ENCODE results near the gene PHYKPL. TPM values are rescaled to one million over a fixed set of nuclear protein-coding genes. Genes with fewer than 3 reads are reported as not detected.
"Not testable (repeated sequence)": the region's sequence is repeated elsewhere in the genome, so short reads cannot be mapped to it uniquely, and the experiment has no call there.

Gene PHYKPL
- total RNA-seq, 1 donor from 2014 or later, result 205 TPM

GRCh38 chr5:178202541-178202940 lies 30.1 kb downstream of the PHYKPL start:
- Mint-ChIP-seq H3K27ac (no peak overlapping the region), H3K4me1 (peaks cover 22% of the 10 kb centered on the region)
- CTCF ChIA-PET, result no interaction called here

GRCh38 chr5:178201927-178202235 lies 30.7 kb downstream of the PHYKPL start:
- no peak for DNase-seq
- ATAC-seq (ENCODE audit: low read depth), result no peak
- TF ChIP-seq CTCF (IDR thresholded peaks at IDR 0.05), result no peak
- Mint-ChIP-seq H3K9me3 (no peaks in the 10 kb centered on the region), H3K4me1 (peaks cover 19% of the 10 kb centered on the region), H3K36me3 (ENCODE audit: low read depth) (peaks cover 15% of the 10 kb centered on the region), H3K27me3 (no peaks in the 10 kb centered on the region), H3K27ac (no peak overlapping the region), H3K4me3 (no peak overlapping the region)
- POLR2A ChIA-PET, result no interaction called here
- intact Hi-C loops (cut with micrococcal nuclease), result loop anchor here (10.0 kb wide), 1 partner anchor 423 kb away; the partner anchor contains the start of gene CLK4
- CTCF ChIA-PET, result no interaction called here

More at GRCh38 chr5:178202541-178202940, 30.1 kb downstream of the PHYKPL start:
- POLR2A ChIA-PET, result interaction anchor here (0.6 kb wide), 1 partner anchor 44 kb away, joined by 3 read pairs; no protein-coding TSS in a partner anchor
- ATAC-seq (ENCODE audit: low read depth) (no peak), DNase-seq (no peak)
- TF ChIP-seq CTCF (IDR thresholded peaks at IDR 0.05), result no peak
- no peaks in the 10 kb centered on the region for H3K9me3 Mint-ChIP-seq
- H3K4me3 Mint-ChIP-seq, result peak overlapping the region; percentile 46
- H3K27me3 Mint-ChIP-seq, result no peaks in the 10 kb centered on the region
- H3K36me3 Mint-ChIP-seq (ENCODE audit: low read depth), result peaks cover 22% of the 10 kb centered on the region
- intact Hi-C loops (cut with micrococcal nuclease), result loop anchor here (10.0 kb wide), 1 partner anchor 422 kb away; the partner anchor contains the start of gene CLK4

- H3K9me3 Mint-ChIP-seq, result no peaks in the 10 kb centered on the region
- H3K27me3 Mint-ChIP-seq, result no peaks in the 10 kb centered on the region
- TF ChIP-seq CTCF (IDR thresholded peaks at IDR 0.05), result no peak
- H3K4me3 Mint-ChIP-seq, result no peak overlapping the region
- ATAC-seq (ENCODE audit: low read depth), result no peak
- POLR2A ChIA-PET, result no interaction called here
- no peak for DNase-seq
- H3K36me3 Mint-ChIP-seq (ENCODE audit: low read depth), result peaks cover 11% of the 10 kb centered on the region
- intact Hi-C loops (cut with micrococcal nuclease), result loop anchor here (10.0 kb wide), 1 partner anchor 423 kb away; the partner anchor contains the start of gene CLK4
- CTCF ChIA-PET, result no interaction called here
- H3K27ac Mint-ChIP-seq, result no peak overlapping the region
- H3K4me1 Mint-ChIP-seq, result peaks cover 13% of the 10 kb centered on the region
Measured at GRCh38 chr5:178201221-178201926, 31.2 kb downstream of the PHYKPL start.

- peaks cover 3% of the 10 kb centered on the region for H3K36me3 Mint-ChIP-seq (ENCODE audit: low read depth)
- H3K27ac Mint-ChIP-seq, result no peak overlapping the region
- intact Hi-C loops (cut with micrococcal nuclease), result loop anchor here (10.0 kb wide), 1 partner anchor 425 kb away; the partner anchor contains the start of gene CLK4
- H3K4me3 Mint-ChIP-seq, result no peak overlapping the region
- ChIA-PET CTCF (interaction anchor here (0.6 kb wide), 1 partner anchor 353 kb away, joined by 3 read pairs; no protein-coding TSS in a partner anchor), POLR2A (no interaction called here)
- no peak for ATAC-seq (ENCODE audit: low read depth)
- no peaks in the 10 kb centered on the region for H3K9me3 Mint-ChIP-seq
- DNase-seq, result no peak
- peaks cover 3% of the 10 kb centered on the region for H3K27me3 Mint-ChIP-seq
- H3K4me1 Mint-ChIP-seq, result peaks cover 3% of the 10 kb centered on the region
- TF ChIP-seq CTCF (IDR thresholded peaks at IDR 0.05), result no peak
Measured at GRCh38 chr5:178199581-178200434, 32.8 kb downstream of the PHYKPL start.

- H3K9me3 Mint-ChIP-seq, result no peaks in the 10 kb centered on the region
- H3K4me3 Mint-ChIP-seq, result no peak overlapping the region
- no peaks in the 10 kb centered on the region for H3K4me1 Mint-ChIP-seq
- intact Hi-C loops (cut with micrococcal nuclease), result no loop called here
- H3K27ac Mint-ChIP-seq, result no peak overlapping the region
- H3K36me3 Mint-ChIP-seq (ENCODE audit: low read depth), result no peaks in the 10 kb centered on the region
- no peak for TF ChIP-seq CTCF (IDR thresholded peaks at IDR 0.05)
- no peak for DNase-seq
- CTCF ChIA-PET, result no interaction called here
- no peak for ATAC-seq (ENCODE audit: low read depth)
- POLR2A ChIA-PET, result no interaction called here
- H3K27me3 Mint-ChIP-seq, result peaks cover 11% of the 10 kb centered on the region
Measured at GRCh38 chr5:178198706-178199105, 33.9 kb downstream of the PHYKPL start.

GRCh38 chr5:178198151-178198550 lies 34.5 kb downstream of the PHYKPL start:
- intact Hi-C loops (cut with micrococcal nuclease); H3K9me3 Mint-ChIP-seq; ATAC-seq (ENCODE audit: low read depth); H3K27ac Mint-ChIP-seq; DNase-seq; H3K4me3 Mint-ChIP-seq; H3K36me3 Mint-ChIP-seq (ENCODE audit: low read depth); H3K4me1 Mint-ChIP-seq; CTCF ChIA-PET; POLR2A ChIA-PET: not testable (repeated sequence)
- H3K27me3 Mint-ChIP-seq, result peaks cover 16% of the 10 kb centered on the region

Measured in activated B cell treated with CpG ODN at 0.5 μM for 24 hours (primary cell).